ENCODE results near the gene DSC3.

DNA sequence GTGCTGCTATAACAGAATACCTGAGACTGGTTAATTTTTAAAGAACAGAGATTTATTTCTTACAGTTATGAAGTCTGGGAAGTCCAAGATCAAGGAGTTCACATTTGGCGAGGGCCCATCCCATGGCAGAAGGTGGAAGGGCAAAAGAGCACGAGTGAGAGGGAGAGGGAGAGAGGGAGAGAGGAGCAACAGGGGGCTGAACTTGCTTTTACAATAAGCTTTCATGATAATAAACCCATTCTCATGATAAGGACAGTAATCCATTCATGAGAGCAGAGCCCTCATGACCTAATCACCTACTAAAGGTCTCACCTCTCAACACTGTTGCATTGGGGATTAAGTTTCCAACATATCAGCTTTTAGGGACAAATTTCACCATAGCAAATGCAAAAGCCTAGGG is 45.3 kb downstream of the DSC3 start:
- no peak for TF ChIP-seq POLR2A (IDR thresholded peaks at IDR 0.05)
- TF ChIP-seq, protein P1, sequence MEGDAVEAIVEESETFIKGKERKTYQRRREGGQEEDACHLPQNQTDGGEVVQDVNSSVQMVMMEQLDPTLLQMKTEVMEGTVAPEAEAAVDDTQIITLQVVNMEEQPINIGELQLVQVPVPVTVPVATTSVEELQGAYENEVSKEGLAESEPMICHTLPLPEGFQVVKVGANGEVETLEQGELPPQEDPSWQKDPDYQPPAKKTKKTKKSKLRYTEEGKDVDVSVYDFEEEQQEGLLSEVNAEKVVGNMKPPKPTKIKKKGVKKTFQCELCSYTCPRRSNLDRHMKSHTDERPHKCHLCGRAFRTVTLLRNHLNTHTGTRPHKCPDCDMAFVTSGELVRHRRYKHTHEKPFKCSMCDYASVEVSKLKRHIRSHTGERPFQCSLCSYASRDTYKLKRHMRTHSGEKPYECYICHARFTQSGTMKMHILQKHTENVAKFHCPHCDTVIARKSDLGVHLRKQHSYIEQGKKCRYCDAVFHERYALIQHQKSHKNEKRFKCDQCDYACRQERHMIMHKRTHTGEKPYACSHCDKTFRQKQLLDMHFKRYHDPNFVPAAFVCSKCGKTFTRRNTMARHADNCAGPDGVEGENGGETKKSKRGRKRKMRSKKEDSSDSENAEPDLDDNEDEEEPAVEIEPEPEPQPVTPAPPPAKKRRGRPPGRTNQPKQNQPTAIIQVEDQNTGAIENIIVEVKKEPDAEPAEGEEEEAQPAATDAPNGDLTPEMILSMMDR (IDR thresholded peaks at IDR 0.05), result no peak

Measured in thyroid gland (tissue), 4 donors.